T-helper 2 cell treated with Interferon-gamma antibody and Interleukin-4, amounts not matched to agents 5 μg/mL and 100 μg/mL, for 36 hours (primary cell): ENCODE results near the gene SGTB.
"Not testable (repeated sequence)": the region's sequence is repeated elsewhere in the genome, so short reads cannot be mapped to it uniquely, and the experiment has no call there.

ENCODE experiments used
- DNase-seq: peaks from one replicate; pipeline ENCODE4 v3.0.0; 2021; ENCODE audit warnings: low spot score
- H3K27ac Mint-ChIP-seq: one replicate; pipeline ENCODE4 v1.8.0; 2021; ENCODE audit warnings: mild to moderate bottlenecking, mixed read lengths
- H3K27me3 Mint-ChIP-seq: one replicate; pipeline ENCODE4 v1.8.0; 2021; ENCODE audit warnings: low read depth, mixed read lengths
- H3K36me3 Mint-ChIP-seq: one replicate; pipeline ENCODE4 v1.8.0; 2021; ENCODE audit warnings: low read depth, mixed read lengths
- H3K4me1 Mint-ChIP-seq: one replicate; pipeline ENCODE4 v1.8.0; 2021; ENCODE audit warnings: low read depth, mixed read lengths
- H3K4me3 Mint-ChIP-seq: one replicate; pipeline ENCODE4 v1.8.0; 2022; ENCODE audit warnings: mild to moderate bottlenecking, moderate library complexity, mixed read lengths
- H3K9me3 Mint-ChIP-seq: one replicate; pipeline ENCODE4 v1.8.0; 2021; ENCODE audit warnings: mixed read lengths

The SGTB gene

DNA sequence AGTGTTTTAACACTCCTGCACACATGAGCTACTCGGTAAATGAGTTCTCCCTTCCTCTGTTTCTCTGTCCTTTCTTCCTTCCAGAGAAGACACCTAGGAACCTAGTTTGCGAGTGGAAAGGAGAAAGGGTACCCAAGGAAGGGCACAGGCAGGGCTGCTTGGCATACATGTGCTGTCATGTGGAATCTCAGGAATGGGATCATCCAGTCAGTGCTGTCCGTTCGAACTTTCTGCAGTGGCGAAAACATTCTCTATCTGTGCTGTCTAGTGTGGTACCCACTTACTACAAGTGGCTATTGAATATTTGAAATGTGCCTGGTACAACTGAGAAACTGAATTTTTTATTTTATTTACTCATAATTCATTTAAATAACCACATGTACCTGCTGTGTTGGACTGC is 28.0 kb upstream of the SGTB start:
- Mint-ChIP-seq H3K27ac (no peak overlapping the region), H3K4me1 (no peaks in the 10 kb centered on the region), H3K36me3 (no peaks in the 10 kb centered on the region), H3K9me3 (no peaks in the 10 kb centered on the region), H3K4me3 (no peak overlapping the region), H3K27me3 (no peaks in the 10 kb centered on the region)
- DNase-seq, result no peak

DNA sequence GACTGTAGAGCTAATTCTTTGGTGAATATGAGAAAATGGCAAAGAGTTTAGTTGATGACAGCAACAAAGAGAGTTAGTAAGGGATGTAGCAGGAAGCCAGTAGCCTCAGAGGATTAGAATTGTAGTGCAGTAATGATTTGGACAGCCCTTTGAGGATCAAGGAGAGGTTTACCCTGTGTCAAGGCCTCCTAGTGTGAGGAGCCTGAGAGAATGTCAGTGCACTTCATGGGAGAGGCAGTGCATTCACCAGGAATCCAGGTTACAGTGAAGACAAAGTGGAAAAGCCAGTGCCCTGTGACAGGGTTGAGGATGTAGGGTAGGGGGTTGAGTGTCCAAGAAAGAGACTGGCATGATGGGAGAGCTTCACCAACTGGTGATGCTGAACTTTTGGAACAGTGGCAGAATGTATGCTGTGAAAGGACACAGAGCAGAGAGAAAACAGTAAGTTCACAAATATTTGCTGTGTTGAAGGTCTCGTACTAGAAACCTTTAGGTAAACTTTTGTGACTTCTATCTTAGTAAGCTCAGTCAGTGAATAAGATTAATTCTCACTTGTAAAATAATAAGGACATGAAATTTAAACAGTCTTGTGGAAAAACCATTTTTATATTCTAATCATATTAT is 27.4 kb upstream of the SGTB start:
- H3K9me3 Mint-ChIP-seq, result no peaks in the 10 kb centered on the region
- no peak overlapping the region for H3K4me3 Mint-ChIP-seq
- no peak overlapping the region for H3K27ac Mint-ChIP-seq
- no peaks in the 10 kb centered on the region for H3K4me1 Mint-ChIP-seq
- no peak for DNase-seq
- H3K36me3 Mint-ChIP-seq, result no peaks in the 10 kb centered on the region
- no peaks in the 10 kb centered on the region for H3K27me3 Mint-ChIP-seq

DNA sequence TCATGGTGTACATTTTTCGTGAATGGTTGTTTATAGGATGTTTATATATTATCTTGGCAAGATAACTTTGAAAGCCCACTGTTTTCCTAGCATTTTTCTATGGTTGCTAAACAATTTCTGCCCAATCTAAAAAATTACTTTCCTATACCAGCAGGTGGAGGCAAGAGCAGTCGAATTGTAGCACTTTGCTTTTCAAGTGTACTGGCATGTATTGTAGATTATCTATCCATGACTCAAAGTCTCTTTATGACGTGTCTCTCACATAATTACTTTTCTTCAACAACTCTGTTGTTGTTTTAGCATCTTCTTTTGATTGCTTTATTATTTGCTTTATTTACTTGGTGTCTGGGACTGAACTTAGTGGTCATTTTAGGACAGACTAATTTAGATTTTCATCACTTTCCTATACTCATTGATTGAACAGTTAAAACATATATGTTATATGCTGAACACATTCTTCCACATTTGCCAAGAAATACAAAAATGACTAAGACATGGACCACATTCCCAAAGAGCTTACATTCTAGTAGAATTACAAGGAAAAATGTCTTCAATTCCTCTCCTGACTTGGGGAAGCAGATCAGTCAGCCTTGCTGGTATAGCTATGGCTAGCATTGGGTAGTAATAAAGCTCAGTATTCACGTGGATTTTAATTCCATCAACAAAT is 20.8 kb upstream of the SGTB start:
- peak; percentile 12 for DNase-seq
- Mint-ChIP-seq H3K4me3 (no peak overlapping the region), H3K4me1 (peaks cover 8% of the 10 kb centered on the region), H3K36me3 (no peaks in the 10 kb centered on the region), H3K27me3 (no peaks in the 10 kb centered on the region), H3K27ac (no peak overlapping the region), H3K9me3 (no peaks in the 10 kb centered on the region)

DNA sequence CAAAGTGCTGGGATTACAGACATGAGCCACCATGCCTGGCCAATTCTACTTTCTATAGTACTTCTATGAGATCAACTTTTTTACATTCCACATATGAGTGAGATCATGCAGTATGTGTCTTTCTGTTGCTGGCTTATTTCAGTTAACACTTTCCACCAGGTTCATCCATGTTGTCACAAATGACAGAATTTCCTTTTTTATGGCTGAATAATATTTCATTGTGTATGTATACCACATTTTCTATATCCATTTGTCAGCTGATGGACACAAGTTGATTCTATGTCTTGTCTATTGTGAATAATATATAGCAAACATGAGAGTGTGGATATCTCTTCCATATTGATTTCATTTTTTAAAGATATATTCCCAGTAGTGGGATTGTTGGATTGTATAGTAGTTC is 17.3 kb upstream of the SGTB start:
- Mint-ChIP-seq H3K27ac (no peak overlapping the region), H3K4me1 (peaks cover 9% of the 10 kb centered on the region), H3K36me3 (no peaks in the 10 kb centered on the region), H3K9me3 (no peaks in the 10 kb centered on the region), H3K4me3 (no peak overlapping the region), H3K27me3 (no peaks in the 10 kb centered on the region)
- DNase-seq, result no peak

DNA sequence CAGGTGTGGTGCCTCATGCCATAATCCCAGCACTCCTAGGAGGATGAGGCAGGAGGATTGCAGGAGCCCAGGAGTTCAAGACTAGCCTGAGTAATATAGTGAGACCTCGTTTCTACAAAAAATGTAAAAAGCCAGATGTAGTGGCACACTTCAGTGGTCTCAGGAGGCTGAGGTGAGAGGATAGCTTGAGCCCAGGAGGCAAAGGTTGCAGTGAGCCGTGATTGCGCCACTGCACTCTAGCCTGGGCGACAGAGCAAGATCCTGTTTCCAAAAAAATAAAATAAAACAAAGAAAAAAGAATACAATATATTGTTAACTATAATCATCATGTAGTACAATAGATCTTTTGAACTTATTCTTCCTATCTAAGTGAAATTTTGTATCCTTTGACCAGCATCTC is 16.4 kb upstream of the SGTB start:
- no peak overlapping the region for H3K4me3 Mint-ChIP-seq
- peaks cover 9% of the 10 kb centered on the region for H3K4me1 Mint-ChIP-seq
- H3K9me3 Mint-ChIP-seq, result no peaks in the 10 kb centered on the region
- H3K27ac Mint-ChIP-seq, result no peak overlapping the region
- no peaks in the 10 kb centered on the region for H3K36me3 Mint-ChIP-seq
- H3K27me3 Mint-ChIP-seq, result no peaks in the 10 kb centered on the region
- no peak for DNase-seq

DNA sequence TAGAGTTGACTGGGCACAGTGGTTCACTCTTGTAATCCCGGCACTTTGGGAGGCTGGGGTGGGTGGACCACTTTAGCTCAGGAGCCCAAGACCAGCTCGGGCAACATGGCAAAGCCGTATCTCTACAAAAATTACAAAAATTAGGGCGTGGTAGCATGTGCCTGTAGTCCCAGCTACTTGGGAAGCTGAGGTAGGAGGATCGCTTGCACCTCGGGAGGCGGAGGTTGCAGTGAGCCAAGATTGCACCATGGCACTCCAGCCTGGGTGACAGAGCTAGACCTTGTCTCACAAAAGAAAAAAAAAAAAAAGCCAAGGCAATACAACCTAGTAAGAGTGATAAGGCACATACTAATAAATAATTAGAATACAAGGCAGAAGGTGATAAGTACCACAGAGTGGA is 15.9 kb upstream of the SGTB start:
- no peaks in the 10 kb centered on the region for H3K36me3 Mint-ChIP-seq
- no peak overlapping the region for H3K27ac Mint-ChIP-seq
- DNase-seq, result no peak
- H3K9me3 Mint-ChIP-seq, result no peaks in the 10 kb centered on the region
- H3K4me1 Mint-ChIP-seq, result peaks cover 7% of the 10 kb centered on the region
- no peak overlapping the region for H3K4me3 Mint-ChIP-seq
- H3K27me3 Mint-ChIP-seq, result no peaks in the 10 kb centered on the region

DNA sequence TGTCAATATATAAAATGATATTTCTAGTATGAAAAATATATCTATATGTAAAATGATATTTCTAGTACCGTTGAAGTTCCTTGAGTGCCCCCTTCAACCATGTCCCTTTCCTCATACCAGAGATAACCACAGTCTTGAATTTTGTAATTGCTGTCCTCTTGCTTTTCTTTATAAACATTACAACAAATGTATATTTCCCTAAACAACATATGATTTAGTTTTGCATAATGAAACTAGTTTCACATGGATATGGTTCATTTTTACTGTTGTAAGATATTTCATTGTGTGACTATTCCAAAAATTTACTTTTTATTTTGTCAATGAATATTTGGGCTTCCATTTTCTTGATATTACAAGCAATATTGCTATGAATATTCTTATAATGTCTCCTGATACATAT is 14.1 kb upstream of the SGTB start:
- no peak overlapping the region for H3K4me3 Mint-ChIP-seq
- no peaks in the 10 kb centered on the region for H3K9me3 Mint-ChIP-seq
- no peaks in the 10 kb centered on the region for H3K27me3 Mint-ChIP-seq
- no peak for DNase-seq
- H3K27ac Mint-ChIP-seq, result no peak overlapping the region
- no peaks in the 10 kb centered on the region for H3K36me3 Mint-ChIP-seq
- peaks cover 5% of the 10 kb centered on the region for H3K4me1 Mint-ChIP-seq

DNA sequence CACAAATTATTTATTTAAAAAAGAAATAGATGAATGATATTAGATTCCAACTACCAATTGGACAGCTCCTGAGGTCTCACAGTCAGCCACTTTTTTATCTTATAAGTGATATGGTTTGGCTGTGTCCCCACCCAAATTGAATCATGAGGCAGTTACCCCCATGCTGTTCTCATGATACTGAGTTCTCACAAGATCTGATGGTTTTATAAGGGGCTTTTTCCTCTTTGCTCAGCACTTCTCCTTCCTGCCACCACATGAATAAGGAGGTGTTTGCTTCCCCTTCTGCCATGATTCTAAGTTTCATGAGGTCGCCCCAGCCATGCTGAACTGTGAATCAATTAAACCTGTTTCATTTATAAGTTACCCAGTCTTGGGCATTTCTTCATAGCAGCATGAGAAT is 13.0 kb upstream of the SGTB start:
- H3K9me3 Mint-ChIP-seq, result no peaks in the 10 kb centered on the region
- peaks cover 1% of the 10 kb centered on the region for H3K4me1 Mint-ChIP-seq
- DNase-seq, result no peak
- H3K36me3 Mint-ChIP-seq, result no peaks in the 10 kb centered on the region
- no peaks in the 10 kb centered on the region for H3K27me3 Mint-ChIP-seq
- no peak overlapping the region for H3K4me3 Mint-ChIP-seq
- no peak overlapping the region for H3K27ac Mint-ChIP-seq

DNA sequence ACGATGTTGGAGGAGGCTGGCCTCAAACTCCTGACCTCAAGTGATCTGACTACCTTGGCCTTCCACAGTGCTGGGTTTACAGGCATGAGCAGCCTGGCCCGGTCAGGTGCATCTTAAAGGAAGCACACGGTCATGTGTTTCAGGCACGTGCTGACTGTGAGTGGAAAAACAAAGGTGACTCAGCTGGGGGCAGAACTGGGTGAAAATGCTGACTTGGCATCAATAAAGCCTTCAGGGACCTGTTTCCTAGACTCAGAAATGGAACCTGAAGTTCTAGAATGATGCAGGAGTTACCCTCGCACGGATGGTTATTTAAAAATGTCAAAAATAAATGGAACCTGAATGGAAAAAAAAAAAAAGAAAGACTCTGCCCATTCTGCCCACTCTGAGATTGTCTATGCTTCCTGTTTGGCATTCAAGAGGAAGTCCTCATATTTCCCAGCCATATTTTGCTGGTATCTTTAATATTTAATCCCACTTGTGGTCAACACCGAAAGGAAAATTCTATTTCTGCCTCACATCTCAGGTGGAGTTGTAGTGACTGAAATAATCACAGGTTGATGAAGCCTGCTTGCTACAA is 12.4 kb upstream of the SGTB start:
- H3K9me3 Mint-ChIP-seq, H3K27me3 Mint-ChIP-seq, H3K36me3 Mint-ChIP-seq, H3K4me1 Mint-ChIP-seq, H3K27ac Mint-ChIP-seq, H3K4me3 Mint-ChIP-seq, DNase-seq: not testable (repeated sequence)

DNA sequence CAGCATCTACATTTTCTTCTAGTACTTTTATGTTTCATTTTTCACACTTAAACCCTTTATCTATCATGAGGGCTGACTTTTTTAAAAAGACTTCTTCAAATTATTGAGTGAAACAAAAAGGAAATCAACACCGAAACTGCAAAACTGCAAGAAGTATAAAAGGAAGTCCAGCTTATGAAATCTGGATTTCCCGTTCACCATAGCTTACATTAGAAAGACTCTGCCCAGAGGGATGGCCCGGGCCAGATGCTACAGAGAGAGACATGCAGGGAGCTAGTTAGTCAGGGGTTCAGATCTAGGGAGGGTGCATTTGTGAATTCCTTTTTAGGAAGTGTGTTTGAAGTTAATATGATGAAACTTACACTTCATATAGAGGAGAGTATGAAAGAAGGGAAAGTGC is 10.1 kb upstream of the SGTB start:
- H3K4me1 Mint-ChIP-seq, H3K4me3 Mint-ChIP-seq, H3K27me3 Mint-ChIP-seq, DNase-seq, H3K27ac Mint-ChIP-seq, H3K36me3 Mint-ChIP-seq, H3K9me3 Mint-ChIP-seq: not testable (repeated sequence)

DNA sequence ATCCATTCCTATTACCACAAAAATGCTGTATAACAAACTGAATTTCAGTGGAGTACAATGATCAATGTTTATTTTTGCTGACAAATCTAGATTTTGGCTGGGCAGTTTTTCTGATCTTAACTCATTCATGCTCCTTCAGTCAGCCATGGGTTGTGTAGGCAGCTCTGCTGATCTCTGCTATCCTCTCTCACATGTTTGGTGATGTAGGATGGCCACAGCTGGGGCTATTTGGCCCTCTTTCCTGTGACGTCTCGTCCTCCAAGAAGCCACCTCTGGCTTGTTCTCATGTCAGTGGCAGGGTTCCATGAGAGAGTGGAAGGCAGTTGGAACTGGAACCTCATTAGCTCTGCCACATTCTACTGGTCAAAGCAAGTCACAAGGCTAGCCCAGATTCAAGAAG is 9.0 kb upstream of the SGTB start:
- Mint-ChIP-seq H3K4me1 (peaks cover 1% of the 10 kb centered on the region), H3K27ac (no peak overlapping the region), H3K36me3 (no peaks in the 10 kb centered on the region), H3K4me3 (no peak overlapping the region), H3K9me3 (no peaks in the 10 kb centered on the region), H3K27me3 (no peaks in the 10 kb centered on the region)
- no peak for DNase-seq

DNA sequence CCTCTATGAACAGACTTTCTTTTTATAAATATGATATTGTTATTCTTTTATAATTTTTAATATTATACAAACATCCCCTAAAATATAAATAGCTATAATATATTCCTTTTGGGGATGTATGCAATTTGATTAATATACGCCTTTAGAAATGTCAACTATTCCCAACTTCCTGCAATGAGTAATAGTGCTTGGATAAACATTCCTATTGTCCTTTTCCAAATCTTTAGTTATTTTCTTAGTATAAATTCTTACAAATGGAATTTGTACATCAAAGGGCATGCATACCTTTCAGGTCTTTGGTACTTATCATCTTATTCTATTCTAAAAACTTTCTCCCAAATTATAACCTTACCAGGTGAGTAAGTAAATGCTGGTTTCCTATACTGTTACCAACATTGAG is 6.3 kb upstream of the SGTB start:
- Mint-ChIP-seq H3K9me3 (no peaks in the 10 kb centered on the region), H3K36me3 (no peaks in the 10 kb centered on the region), H3K4me1 (peaks cover 7% of the 10 kb centered on the region), H3K27me3 (no peaks in the 10 kb centered on the region), H3K4me3 (no peak overlapping the region), H3K27ac (no peak overlapping the region)
- DNase-seq, result no peak

DNA sequence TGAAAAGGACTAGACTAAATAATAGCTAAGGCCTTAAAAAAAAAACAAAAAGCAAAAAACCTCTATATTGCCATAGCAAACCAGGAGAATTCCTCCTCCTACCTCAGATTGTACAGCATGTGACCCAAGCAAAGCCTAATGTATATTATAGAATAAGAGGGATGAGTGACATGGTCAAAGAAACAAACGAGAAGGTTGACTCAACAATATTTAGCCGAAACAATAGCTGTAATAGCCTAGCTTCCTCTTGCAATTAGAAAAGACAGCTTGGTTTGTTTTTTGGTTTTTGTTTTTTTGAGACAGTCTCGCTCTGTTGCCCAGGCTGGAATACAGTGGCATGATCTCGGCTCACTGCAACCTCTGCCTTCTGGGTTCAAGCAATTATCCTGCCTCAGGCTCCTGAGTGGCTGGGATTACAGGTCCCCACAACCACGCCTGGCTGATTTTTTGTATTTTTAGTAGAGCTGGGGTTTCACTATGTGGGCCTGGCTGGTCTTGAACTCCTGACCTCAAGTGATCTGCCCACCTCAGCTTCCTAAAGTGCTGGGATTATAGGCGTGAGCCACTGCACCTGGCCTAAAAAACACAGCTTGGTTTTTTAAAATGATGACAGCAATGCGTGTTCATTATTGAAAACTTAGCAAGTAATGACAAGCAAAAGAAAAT is 5.7 kb upstream of the SGTB start:
- Mint-ChIP-seq H3K9me3 (no peaks in the 10 kb centered on the region), H3K36me3 (peaks cover 2% of the 10 kb centered on the region), H3K4me1 (peaks cover 13% of the 10 kb centered on the region), H3K27ac (no peak overlapping the region), H3K4me3 (no peak overlapping the region), H3K27me3 (no peaks in the 10 kb centered on the region)
- DNase-seq, result no peak

DNA sequence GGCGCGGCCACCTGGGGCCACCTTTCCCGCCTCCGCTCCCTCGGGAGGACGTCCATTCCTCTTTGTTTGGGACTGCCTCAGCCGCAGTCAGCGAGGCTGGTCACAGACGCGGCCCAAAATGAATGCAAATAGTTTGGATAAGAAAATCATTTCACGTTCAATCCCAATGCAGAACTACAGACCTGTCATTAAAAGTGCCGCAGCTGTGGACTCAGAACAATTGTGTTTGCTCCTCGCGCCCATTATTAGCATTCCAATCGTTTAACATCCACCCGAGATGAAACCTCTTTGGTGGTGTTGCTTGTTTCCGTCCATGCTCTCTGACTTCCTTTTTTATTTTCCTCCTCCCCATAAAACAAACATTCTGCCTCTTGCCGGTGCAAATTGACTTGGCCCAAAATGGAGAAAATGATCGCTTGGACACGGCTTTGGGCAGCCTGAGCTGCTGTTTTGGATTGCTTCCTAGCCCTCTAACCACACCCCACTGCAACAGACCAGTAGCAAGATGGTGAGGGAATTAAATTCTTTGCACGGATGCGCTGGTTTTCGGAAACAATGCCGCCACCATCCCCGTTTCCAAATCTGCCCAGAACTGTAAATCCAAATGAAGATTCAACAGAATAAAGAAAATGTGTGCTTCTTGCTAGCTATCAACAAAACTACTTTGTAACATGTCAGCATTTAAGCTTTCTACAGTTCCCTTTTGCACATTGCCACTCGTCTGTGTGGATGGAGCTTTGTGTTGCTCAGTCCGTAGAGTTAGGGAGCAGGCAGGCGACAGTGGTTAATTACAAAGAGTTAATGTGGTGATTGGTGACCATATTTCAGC is 880 bp upstream of the SGTB start:
- peak; percentile 5 for DNase-seq
- peak overlapping the region; percentile 90 for H3K4me3 Mint-ChIP-seq
- H3K4me1 Mint-ChIP-seq, result peaks cover 29% of the 10 kb centered on the region
- peak overlapping the region; percentile 80 for H3K27ac Mint-ChIP-seq
- no peaks in the 10 kb centered on the region for H3K9me3 Mint-ChIP-seq
- peaks cover 9% of the 10 kb centered on the region for H3K36me3 Mint-ChIP-seq
- H3K27me3 Mint-ChIP-seq, result no peaks in the 10 kb centered on the region
